HepG2 (cell line): Measurements from ENCODE around the gene ADGRB3.

Experiments
- BCL6 ChIP-seq: IDR thresholded peaks from 2 replicates; pipeline ENCODE4 v1.6.1; 2016; ENCODE audit warnings: missing genetic modification reagents, missing compliant biosample characterization
- BRD4 ChIP-seq: sonication (generic); formaldehyde crosslinking; IDR thresholded peaks from 2 replicates; pipeline ENCODE4 v1.4.0; 2020; ENCODE audit warnings: missing genetic modification reagents
- ZNF274 ChIP-seq: sonication (generic); formaldehyde crosslinking; IDR thresholded peaks from 2 replicates; pipeline ENCODE4 v1.5.1; 2020; ENCODE audit warnings: mild to moderate bottlenecking, missing genetic modification reagents
- ZNF556 ChIP-seq: sonication (generic); formaldehyde crosslinking; IDR thresholded peaks from 2 replicates; pipeline ENCODE4 v1.4.0; 2020; ENCODE audit warnings: mild to moderate bottlenecking, missing genetic modification reagents, borderline replicate concordance

GRCh38 chr6:69339163-69339550, 704.1 kb downstream of the ADGRB3 start:
- TF ChIP-seq BCL6 (CRISPR knock-in tag) (no peak), ZNF274 (CRISPR knock-in tag) (no peak), BRD4 (CRISPR knock-in tag) (no peak), ZNF556 (no peak)
